Measurements from ENCODE around the gene DSP.

- TF ChIP-seq CTCF (IDR thresholded peaks at IDR 0.05), result no peak
- no peak for TF ChIP-seq POLR2A (IDR thresholded peaks at IDR 0.05)
These were observed 17.3 kb downstream of the DSP start for GRCh38 chr6:7558781-7559180.

All from tibial nerve (tissue), 3 donors.